ENCODE results near the gene COX6B2.

GRCh38 chr19:55304980-55305379 lies 49.5 kb downstream of the COX6B2 start:
- TF ChIP-seq CTCF (IDR thresholded peaks at IDR 0.05), result no peak
- TF ChIP-seq EZH2 (IDR thresholded peaks at IDR 0.05), result no peak
- no peak for TF ChIP-seq EZH2phosphoT487 (IDR thresholded peaks at IDR 0.05)
